Endothelial cell of umbilical vein (primary cell): ENCODE results near the gene TANGO2. TPM values are rescaled to one million over a fixed set of nuclear protein-coding genes. Genes with fewer than 3 reads are reported as not detected.

Experiments used
- BruUV-seq: library from RNA; stranded (reverse); fragments of 400-500 nt; replicated peaks from 2 replicates; lab custom pipeline; 2021; lab: Mats Ljungman, UMichigan
- CTCF ChIA-PET: fragments of 300-600, 350-600 bp; sonication (Branson Sonifier 250); formaldehyde crosslinking; loops from one replicate; lab custom pipeline; 2021; ENCODE audit warnings: antibody characterized with exemption, inconsistent platforms; lab: Charles Lee
- POLR2A ChIA-PET: fragments of 300-600, 350-600 bp; sonication (Branson Sonifier 250); formaldehyde crosslinking; loops from one replicate; lab custom pipeline; 2021; ENCODE audit warnings: antibody characterized with exemption, inconsistent platforms; lab: Charles Lee
- DNase-seq: peaks from one replicate; pipeline ENCODE4 v3.0.0-alpha.2; 2011; ENCODE audit warnings: low read depth, low spot score
- FAIRE-seq: peaks from 2 replicates; lab custom pipeline; 2011; peaks lifted over from hg19 to GRCh38; lab: Jason Lieb, UNC
- H2AFZ ChIP-seq: 2 replicates; pipeline ENCODE4 v1.6.0; 2012; ENCODE audit warnings: low read depth, low read length, control low read depth, inconsistent platforms
- H3K27ac ChIP-seq: 2 replicates; pipeline ENCODE4 v1.5.1; 2011; ENCODE audit warnings: low read depth, mild to moderate bottlenecking, control low read depth, low read length, moderate library complexity; ENCODE audit not compliant: insufficient read depth
- H3K27me3 ChIP-seq, 2 experiments: 2 replicates each; pipeline versions ENCODE4 v1.6.0 to v1.6.1; 2011; ENCODE audit warnings: low read length in 2 of 2, mixed read lengths in 1 of 2; ENCODE audit not compliant: control insufficient read depth in 2 of 2, insufficient read depth in 2 of 2
- H3K36me3 ChIP-seq, 2 experiments: 2 replicates in 1 of 2; 3 replicates in 1 of 2; pipeline ENCODE4 v1.5.1; 2011; ENCODE audit warnings: low read length in 2 of 2, mild to moderate bottlenecking in 1 of 2, moderate library complexity in 1 of 2; ENCODE audit not compliant: control insufficient read depth in 2 of 2, insufficient read depth in 2 of 2; ENCODE audit errors: extremely low read depth in 1 of 2
- H3K4me1 ChIP-seq: 3 replicates; pipeline ENCODE4 v1.5.1; 2011; ENCODE audit warnings: mild to moderate bottlenecking, low read length; ENCODE audit not compliant: control insufficient read depth, insufficient read depth; ENCODE audit errors: extremely low read depth
- H3K4me2 ChIP-seq: 2 replicates; pipeline ENCODE4 v1.6.1; 2011; ENCODE audit warnings: low read length, control low read depth, mixed read lengths; ENCODE audit not compliant: insufficient read depth
- H3K4me3 ChIP-seq, 3 experiments: fragments of 200-600 bp in 1 of 3; sonication (generic), shearing (Covaris generic) in 1 of 3; replicated peaks in 1 of 3; 2 replicates each; pipeline ENCODE4 v1.5.1; 2011 to 2016; ENCODE audit warnings: control low read depth in 3 of 3, low read length in 3 of 3, mild to moderate bottlenecking in 2 of 3, inconsistent platforms in 1 of 3, low read depth in 1 of 3, moderate library complexity in 1 of 3; ENCODE audit not compliant: insufficient read depth in 1 of 3
- H3K79me2 ChIP-seq: 2 replicates; pipeline ENCODE4 v1.6.0; 2012; ENCODE audit warnings: low read length, inconsistent platforms; ENCODE audit not compliant: control insufficient read depth, insufficient read depth
- H3K9ac ChIP-seq: replicated peaks from 2 replicates; pipeline ENCODE3; 2011; ENCODE audit warnings: low read length, control low read depth; ENCODE audit not compliant: insufficient read depth; ENCODE audit errors: extremely low read depth
- H3K9me1 ChIP-seq: replicated peaks from 3 replicates; pipeline ENCODE4 v1.6.0; 2011; ENCODE audit warnings: mild to moderate bottlenecking, low read length; ENCODE audit not compliant: control insufficient read depth, insufficient read depth; ENCODE audit errors: extremely low read depth
- H3K9me3 ChIP-seq: replicated peaks from 2 replicates; pipeline ENCODE4 v1.5.1; 2012; ENCODE audit warnings: low read length, inconsistent platforms; ENCODE audit not compliant: control insufficient read depth, insufficient read depth
- H4K20me1 ChIP-seq: replicated peaks from 2 replicates; pipeline ENCODE3; 2011; ENCODE audit warnings: mild to moderate bottlenecking, low read length; ENCODE audit not compliant: control insufficient read depth, insufficient read depth; ENCODE audit errors: extremely low read depth
- EZH2 ChIP-seq: IDR thresholded peaks from 2 replicates; pipeline ENCODE4 v1.6.1; 2012; ENCODE audit warnings: borderline replicate concordance, low read depth, mild to moderate bottlenecking, moderate library complexity, low read length, inconsistent platforms; ENCODE audit not compliant: severe bottlenecking
- FOS ChIP-seq: IDR thresholded peaks from 2 replicates; pipeline ENCODE4 v1.6.1; 2011; ENCODE audit warnings: mild to moderate bottlenecking, low read length, moderate library complexity, borderline replicate concordance; ENCODE audit not compliant: insufficient read depth
- GATA2 ChIP-seq: IDR thresholded peaks from 2 replicates; pipeline ENCODE4 v1.7.0; 2011; ENCODE audit warnings: low read depth, mild to moderate bottlenecking, moderate library complexity, mixed read lengths, low read length; ENCODE audit not compliant: insufficient read length, insufficient read depth
- JUN ChIP-seq: IDR thresholded peaks from 2 replicates; pipeline ENCODE4 v1.6.1; 2011; ENCODE audit warnings: borderline replicate concordance, low read depth; ENCODE audit not compliant: insufficient read length, insufficient read depth
- MYC ChIP-seq: IDR thresholded peaks from one replicate; pipeline ENCODE4 v1.6.1; 2011; ENCODE audit warnings: mild to moderate bottlenecking, low read depth, low read length
- POLR2A ChIP-seq: IDR thresholded peaks from 2 replicates; pipeline ENCODE4 v1.6.1; 2012; ENCODE audit warnings: low read depth, mild to moderate bottlenecking, control low read depth, low read length
- POLR2AphosphoS5 ChIP-seq: IDR thresholded peaks from 2 replicates; pipeline ENCODE4 v1.6.1; 2012; ENCODE audit warnings: low read depth, mild to moderate bottlenecking, control low read depth, low read length, moderate library complexity; ENCODE audit not compliant: insufficient read depth
- dilution Hi-C: fragments of 300-500 bp; cut with MboI; formaldehyde crosslinking; loops from one replicate; pipeline ENCODE4 v1.15.0; 2019; ENCODE audit warnings: low sequenced_read_pairs; ENCODE audit not compliant: extremely low pct_ligation_motif_present
- intact Hi-C: fragments of 100-400 bp; cut with micrococcal nuclease; formaldehyde crosslinking; loops from one replicate; pipeline ENCODE4 v1.10.0; 2022
- polyA plus RNA-seq, 4 experiments: library from polyadenylated mRNA; depleted of rRNA in 3 of 4; stranded (reverse) in 3 of 4; unstranded in 1 of 4; fragments of >200 nt; gene quantifications; 2 replicates each; pipeline versions ENCODE4 v1.2.1 to v1.2.3, GENCODE V29; 2011 to 2012; ENCODE audit warnings: missing spikeins in 1 of 4
- total RNA-seq: library from RNA; stranded (reverse); gene quantifications from 2 replicates; pipeline ENCODE4 v1.2.3, GENCODE V29; 2021
- TF ChIP-seq, protein P1 (sequence below): IDR thresholded peaks from 2 replicates; pipeline ENCODE4 v1.6.1; 2011; ENCODE audit not compliant: insufficient read depth, insufficient read length
- TF ChIP-seq, protein P2 (sequence below), 2 donors: IDR thresholded peaks; 1 replicate in 1 of 2; 2 replicates in 1 of 2; pipeline ENCODE4 v1.5.1; 2011; ENCODE audit warnings: low read length in 2 of 2, mild to moderate bottlenecking in 2 of 2, moderate library complexity in 2 of 2, control low read depth in 1 of 2, inconsistent platforms in 1 of 2, low read depth in 1 of 2; ENCODE audit not compliant: insufficient read depth in 1 of 2; ENCODE audit errors: extremely low read depth in 1 of 2

Gene TANGO2
- total and polyA plus RNA-seq, 2 donors (not counting 3 experiments of a cell fraction or from before 2014, with no cell fraction given) = 40.0 to 49.3 TPM

DNA sequence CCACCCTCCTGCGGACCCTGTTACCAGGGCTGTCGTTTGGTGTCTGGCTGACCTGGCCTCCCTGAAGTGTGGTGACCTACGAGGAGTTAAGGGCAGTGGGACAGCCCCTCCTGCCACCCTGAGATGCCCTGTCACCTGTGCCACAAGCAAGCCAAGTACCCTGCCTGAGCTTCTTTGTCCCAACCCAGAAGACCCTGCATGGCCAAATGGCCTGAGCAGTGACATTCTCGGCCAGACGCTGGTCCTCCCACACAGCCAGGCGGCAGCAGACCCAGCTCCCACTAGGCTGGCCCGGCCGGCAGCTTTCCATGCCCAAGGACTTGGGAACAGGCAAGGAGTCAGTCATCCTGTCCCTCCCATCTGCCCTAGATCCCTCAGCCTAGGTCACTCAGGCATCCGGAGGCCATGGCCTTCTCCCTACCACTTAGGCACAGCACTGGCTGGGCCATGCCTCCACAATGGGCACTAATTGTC lies 11.9 kb upstream of the TANGO2 start:
- DNase-seq (no peak), FAIRE-seq (no peak)
- TF ChIP-seq EZH2 = no peak
- no peak for TF ChIP-seq MYC
- no peak for TF ChIP-seq JUN
- no peak for TF ChIP-seq FOS
- TF ChIP-seq POLR2A = no peak
- TF ChIP-seq, protein P1, sequence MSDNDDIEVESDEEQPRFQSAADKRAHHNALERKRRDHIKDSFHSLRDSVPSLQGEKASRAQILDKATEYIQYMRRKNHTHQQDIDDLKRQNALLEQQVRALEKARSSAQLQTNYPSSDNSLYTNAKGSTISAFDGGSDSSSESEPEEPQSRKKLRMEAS = no peak
- TF ChIP-seq POLR2AphosphoS5 = no peak
- TF ChIP-seq, protein P2, sequence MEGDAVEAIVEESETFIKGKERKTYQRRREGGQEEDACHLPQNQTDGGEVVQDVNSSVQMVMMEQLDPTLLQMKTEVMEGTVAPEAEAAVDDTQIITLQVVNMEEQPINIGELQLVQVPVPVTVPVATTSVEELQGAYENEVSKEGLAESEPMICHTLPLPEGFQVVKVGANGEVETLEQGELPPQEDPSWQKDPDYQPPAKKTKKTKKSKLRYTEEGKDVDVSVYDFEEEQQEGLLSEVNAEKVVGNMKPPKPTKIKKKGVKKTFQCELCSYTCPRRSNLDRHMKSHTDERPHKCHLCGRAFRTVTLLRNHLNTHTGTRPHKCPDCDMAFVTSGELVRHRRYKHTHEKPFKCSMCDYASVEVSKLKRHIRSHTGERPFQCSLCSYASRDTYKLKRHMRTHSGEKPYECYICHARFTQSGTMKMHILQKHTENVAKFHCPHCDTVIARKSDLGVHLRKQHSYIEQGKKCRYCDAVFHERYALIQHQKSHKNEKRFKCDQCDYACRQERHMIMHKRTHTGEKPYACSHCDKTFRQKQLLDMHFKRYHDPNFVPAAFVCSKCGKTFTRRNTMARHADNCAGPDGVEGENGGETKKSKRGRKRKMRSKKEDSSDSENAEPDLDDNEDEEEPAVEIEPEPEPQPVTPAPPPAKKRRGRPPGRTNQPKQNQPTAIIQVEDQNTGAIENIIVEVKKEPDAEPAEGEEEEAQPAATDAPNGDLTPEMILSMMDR (IDR thresholded peaks at IDR 0.05; ENCODE audit: extremely low read depth in 1 of 2, insufficient read depth in 1 of 2, low read depth in 1 of 2, low read length in 2 of 2) = no peak
- TF ChIP-seq GATA2 = no peak
- Histone ChIP-seq H3K36me3 (no peaks in the 10 kb centered on the region), H2AFZ (no peak overlapping the region), H3K4me1 (no peaks in the 10 kb centered on the region), H3K4me3 (no peak overlapping the region), H3K9ac (no peak overlapping the region), H3K4me2 (no peak overlapping the region), H3K27ac (no peak overlapping the region), H3K27me3 (no peaks in the 10 kb centered on the region), H4K20me1 (no peaks in the 10 kb centered on the region), H3K9me1 (no peaks in the 10 kb centered on the region), H3K9me3 (peaks cover 2% of the 10 kb centered on the region), H3K79me2 (no peaks in the 10 kb centered on the region)
- POLR2A ChIA-PET = no interaction called here
- BruUV-seq = no TSS peak
- intact Hi-C loops = no loop called here
- CTCF ChIA-PET = interaction anchor here (7.3 kb wide), 1 partner anchor 39 kb away, joined by 304 read pairs; no protein-coding TSS in a partner anchor
- dilution Hi-C loops = no loop called here
